HG03457 (cell line): ENCODE measurements around the gene FCRL6.

Experiments
- ATAC-seq: cut with Tn5 transposase; IDR thresholded peaks from one replicate; pipeline ENCODE4 v1.9.1; 2021; ENCODE audit warnings: moderate number of reproducible peaks; ENCODE audit not compliant: unreplicated experiment

Gene FCRL6

GRCh38 chr1:159802111-159802510 lies at the start of gene FCRL6:
FCRL6 (plus strand) TSS chr1:159802360; CDS start chr1:159802425, 65 bp downstream.
- no peak for ATAC-seq

- no peak for ATAC-seq
These were observed 48.8 kb upstream of the FCRL6 start for GRCh38 chr1:159753386-159753785.

GRCh38 chr1:159755451-159756007 lies 46.6 kb upstream of the FCRL6 start:
- ATAC-seq: no peak

- ATAC-seq: no peak
These were observed 45.8 kb upstream of the FCRL6 start for GRCh38 chr1:159756397-159756796.

DNA sequence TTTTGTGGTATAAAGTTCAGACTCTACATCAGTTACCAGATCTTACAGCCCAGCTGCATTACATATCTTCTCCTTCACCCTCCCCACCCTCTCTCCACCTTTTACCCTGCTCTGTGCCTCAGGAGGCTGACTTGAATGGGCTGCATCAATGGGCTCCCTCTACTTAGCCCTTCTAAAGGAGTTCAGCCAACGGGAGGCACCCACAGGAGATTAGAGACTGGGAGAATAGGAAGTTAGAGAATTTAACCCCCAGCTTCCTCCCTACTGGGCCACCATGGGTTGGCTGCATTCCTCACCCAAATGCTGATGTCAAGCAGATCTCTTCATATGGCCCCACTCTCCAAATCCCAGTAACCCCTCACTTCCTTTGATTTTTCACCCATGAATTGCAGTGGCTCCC lies 38.5 kb upstream of the FCRL6 start:
- no peak for ATAC-seq

DNA sequence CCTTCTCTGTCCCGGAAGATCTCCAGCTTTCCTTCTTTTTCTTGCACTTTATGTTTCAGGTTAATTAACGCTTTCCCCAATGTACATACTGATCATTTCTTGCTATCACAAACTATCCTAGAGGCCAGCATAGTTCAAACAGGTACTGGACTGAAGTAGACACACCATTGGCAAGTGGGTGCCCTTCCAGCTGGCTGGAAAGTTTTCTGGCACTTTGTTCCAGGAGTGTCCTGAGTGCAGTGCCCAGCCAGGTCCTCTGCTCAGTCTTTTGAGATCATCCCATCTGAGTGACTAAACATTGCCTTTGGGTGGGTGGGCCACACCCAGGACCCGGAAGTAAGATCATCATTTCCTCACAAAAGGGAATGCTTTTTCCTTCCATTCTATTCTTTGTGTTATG lies 36.4 kb upstream of the FCRL6 start:
- ATAC-seq: no peak

GRCh38 chr1:159771127-159771895 lies 30.8 kb upstream of the FCRL6 start:
- no peak for ATAC-seq

- ATAC-seq: no peak
These were observed 27.7 kb upstream of the FCRL6 start for GRCh38 chr1:159774465-159774864.

- ATAC-seq: no peak
These were observed 26.4 kb upstream of the FCRL6 start for GRCh38 chr1:159775716-159776115.

DNA sequence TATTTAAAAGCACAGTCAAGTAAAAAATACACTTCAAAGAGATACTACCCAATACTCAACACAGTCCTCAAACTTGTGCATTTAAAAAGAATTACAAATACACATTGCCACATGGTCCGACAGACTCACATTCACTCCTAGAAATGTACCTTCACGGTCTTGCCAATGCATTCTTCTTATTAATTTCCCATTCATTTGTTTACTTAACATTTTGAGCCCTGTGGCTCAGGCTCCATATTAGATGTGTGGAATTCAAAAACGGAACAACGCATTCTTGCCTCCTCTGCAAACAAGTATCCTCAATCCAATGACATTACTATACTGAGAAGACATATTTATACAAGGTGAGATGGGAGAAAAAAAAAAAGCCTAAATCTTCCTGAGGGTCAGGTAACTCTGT lies 23.9 kb upstream of the FCRL6 start:
- no peak for ATAC-seq

- no peak for ATAC-seq
These were observed 22.7 kb upstream of the FCRL6 start for GRCh38 chr1:159779403-159779851.

DNA sequence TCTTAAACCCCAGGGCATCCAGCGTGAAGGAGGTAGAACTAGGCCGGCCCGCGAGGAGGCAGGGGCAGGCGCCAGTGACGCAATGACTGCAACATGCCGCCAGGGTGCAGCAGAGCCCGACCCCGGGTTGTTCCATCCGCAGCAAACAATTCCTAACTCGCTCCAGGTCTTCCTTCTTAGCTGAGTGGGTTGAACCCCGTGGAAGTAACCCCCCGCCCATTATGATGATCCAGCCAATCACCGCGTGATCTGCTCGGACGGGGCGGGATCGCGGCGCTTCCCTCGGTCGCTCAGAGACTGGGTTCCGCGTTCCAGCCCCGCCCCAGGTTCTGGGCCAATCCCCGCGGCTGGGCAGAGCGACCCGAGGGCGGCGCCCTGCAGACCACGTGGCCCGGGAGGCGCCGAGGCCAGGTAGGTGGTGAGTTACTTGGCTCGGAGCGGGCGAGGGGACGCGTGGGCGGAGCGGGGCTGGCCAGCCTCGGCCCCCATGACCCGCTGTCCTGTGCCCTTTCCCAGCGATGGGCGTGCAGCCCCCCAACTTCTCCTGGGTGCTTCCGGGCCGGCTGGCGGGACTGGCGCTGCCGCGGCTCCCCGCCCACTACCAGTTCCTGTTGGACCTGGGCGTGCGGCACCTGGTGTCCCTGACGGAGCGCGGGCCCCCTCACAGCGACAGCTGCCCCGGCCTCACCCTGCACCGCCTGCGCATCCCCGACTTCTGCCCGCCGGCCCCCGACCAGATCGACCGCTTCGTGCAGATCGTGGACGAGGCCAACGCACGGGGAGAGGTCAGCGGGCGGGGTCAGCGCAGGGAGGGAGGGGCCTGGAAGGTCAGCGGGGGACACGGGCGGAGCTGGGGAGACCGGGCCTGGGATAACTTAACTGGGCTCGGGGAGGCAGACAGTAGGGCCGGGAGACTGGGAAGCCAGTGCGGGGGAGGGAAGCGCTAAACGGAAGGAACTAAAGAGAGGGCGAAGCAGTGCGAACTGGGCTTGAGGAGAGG lies 21.3 kb upstream of the FCRL6 start, which contains the start of gene DUSP23:
DUSP23 (plus strand) TSS at position 380 of the 1,000 bp plus-strand sequence; CDS start at position 519, 139 bp downstream.
- ATAC-seq: peak; percentile 97

GRCh38 chr1:159781992-159782391 lies 20.2 kb upstream of the FCRL6 start:
- no peak for ATAC-seq

DNA sequence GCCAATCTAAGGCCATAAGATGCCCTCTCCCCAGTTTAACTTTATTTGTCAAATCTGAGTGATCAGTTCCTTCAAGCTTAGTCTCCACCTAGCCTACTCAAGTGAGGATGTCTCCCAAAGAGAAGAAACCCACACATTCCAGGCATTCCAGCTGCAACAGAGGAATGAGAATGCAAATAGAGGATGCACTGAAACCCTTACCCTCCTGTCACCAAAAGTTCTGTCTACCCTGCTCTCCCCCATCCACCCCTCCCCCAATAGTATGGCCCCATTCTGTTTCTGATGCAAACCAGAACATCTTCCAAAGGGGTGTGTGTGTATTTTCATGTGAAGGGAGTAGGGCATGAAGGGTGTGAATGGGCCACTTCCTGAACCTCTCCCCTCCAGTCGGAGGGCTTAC lies 18.4 kb upstream of the FCRL6 start:
- no peak for ATAC-seq

DNA sequence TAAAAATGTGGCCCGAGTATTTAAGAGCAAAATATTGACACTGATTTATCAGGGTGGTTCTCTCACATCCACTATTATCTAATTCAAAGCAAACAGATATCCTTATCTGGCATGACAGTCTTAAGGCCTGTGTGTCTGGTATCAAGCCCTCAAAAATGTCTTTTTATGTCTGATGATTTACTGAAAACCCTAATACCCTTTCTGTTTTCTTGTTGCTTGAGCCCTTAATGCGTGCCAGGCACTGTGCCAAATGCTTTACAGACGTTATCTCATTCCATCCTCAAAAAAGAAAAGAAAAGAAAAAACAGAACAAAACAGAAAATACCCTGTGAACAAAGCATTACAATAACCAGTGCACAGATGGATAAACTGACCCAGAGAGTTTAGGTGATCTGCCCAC lies 15.7 kb upstream of the FCRL6 start:
- no peak for ATAC-seq

GRCh38 chr1:159786966-159787365 lies 15.2 kb upstream of the FCRL6 start:
- no peak for ATAC-seq

GRCh38 chr1:159790237-159790917 lies 11.8 kb upstream of the FCRL6 start:
- ATAC-seq: no peak

DNA sequence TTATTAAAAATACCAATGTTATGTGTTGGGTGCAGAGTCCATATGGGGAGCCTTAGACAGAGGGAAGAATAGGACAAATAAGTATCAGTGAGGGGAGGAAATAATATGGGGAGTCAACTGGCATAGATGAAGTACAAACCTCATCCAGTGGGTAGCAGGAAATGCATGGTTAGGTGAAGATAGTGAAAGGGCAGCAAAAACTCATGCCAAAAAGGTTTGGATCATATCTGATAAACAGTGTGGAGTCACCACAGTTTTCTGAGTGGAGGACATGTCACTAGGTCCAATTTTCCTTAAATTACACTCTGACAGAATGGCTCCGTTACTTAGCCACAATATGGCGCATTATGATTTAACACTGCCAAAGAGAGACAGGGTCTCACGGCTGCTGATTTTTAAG lies 11.1 kb upstream of the FCRL6 start:
- ATAC-seq: no peak

GRCh38 chr1:159791461-159791860 lies 10.7 kb upstream of the FCRL6 start:
- no peak for ATAC-seq

DNA sequence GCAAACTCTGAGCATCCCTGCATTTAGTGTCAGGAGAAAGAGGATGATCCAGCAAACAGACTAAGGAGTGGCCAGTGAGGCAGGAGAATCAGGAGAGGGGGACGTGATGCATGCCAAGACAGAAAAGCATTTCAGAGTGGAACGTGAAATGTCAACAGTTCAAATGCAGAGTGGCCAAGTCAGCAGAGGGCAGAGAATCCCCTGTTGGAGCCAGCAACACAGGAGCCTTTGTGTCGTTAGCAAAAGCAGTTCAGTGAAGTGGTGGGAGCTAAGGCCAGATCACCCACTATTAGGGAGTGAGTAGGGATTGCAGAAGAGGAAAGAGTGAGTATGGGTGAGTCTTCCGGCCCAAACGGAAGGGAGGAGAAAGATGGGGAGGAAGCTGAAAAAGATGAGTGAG lies 6.6 kb upstream of the FCRL6 start:
- ATAC-seq: no peak

- no peak for ATAC-seq
These were observed 3.3 kb upstream of the FCRL6 start for GRCh38 chr1:159798893-159799292.
